DND-41 (cell line): ENCODE data around the gene SST.

Experiments
- ATAC-seq: fragments of 200-7000 bp; cut with Tn5 transposase; 3 replicates; pipeline ENCODE4 v1.9.1; 2021; ENCODE audit warnings: low read depth; ENCODE audit not compliant: insufficient read depth
- DNase-seq: peaks from one replicate; pipeline ENCODE4 v3.0.0-alpha.2; 2020
- H2AFZ ChIP-seq: 2 replicates; pipeline ENCODE4 v1.6.0; 2012; ENCODE audit warnings: low read depth, low read length
- H3K27ac ChIP-seq: 2 replicates; pipeline ENCODE4 v1.5.1; 2012; ENCODE audit warnings: low read length, inconsistent platforms
- H3K27me3 ChIP-seq: fragments of 200-600 bp; sonication (generic); 2 replicates; pipeline ENCODE4 v1.6.0; 2012; ENCODE audit warnings: low read length, mild to moderate bottlenecking, inconsistent platforms; ENCODE audit not compliant: insufficient read depth, poor library complexity
- H3K36me3 ChIP-seq: 2 replicates; pipeline ENCODE4 v1.5.1; 2012; ENCODE audit warnings: low read length, inconsistent platforms; ENCODE audit not compliant: insufficient read depth
- H3K4me1 ChIP-seq: 2 replicates; pipeline ENCODE4 v1.5.1; 2012; ENCODE audit warnings: mild to moderate bottlenecking, low read length; ENCODE audit not compliant: insufficient read depth
- H3K4me2 ChIP-seq: 2 replicates; pipeline ENCODE4 v1.6.0; 2012; ENCODE audit warnings: mild to moderate bottlenecking, moderate library complexity, low read length, inconsistent platforms; ENCODE audit not compliant: insufficient read depth
- H3K4me3 ChIP-seq, 2 experiments: fragments of 200-600 bp in 1 of 2; shearing (Covaris generic) in 1 of 2; 2 replicates each; pipeline ENCODE4 v1.5.1; 2012 to 2016; ENCODE audit warnings: inconsistent platforms in 2 of 2, low read length in 2 of 2, mild to moderate bottlenecking in 2 of 2, low read depth in 1 of 2, moderate library complexity in 1 of 2
- H3K79me2 ChIP-seq: 2 replicates; pipeline ENCODE4 v1.6.0; 2012; ENCODE audit warnings: low read length, inconsistent platforms; ENCODE audit not compliant: insufficient read depth
- H3K9ac ChIP-seq: 2 replicates; pipeline ENCODE4 v1.6.0; 2012; ENCODE audit warnings: low read depth, mild to moderate bottlenecking, inconsistent platforms, low read length, moderate library complexity
- H3K9me3 ChIP-seq: 2 replicates; pipeline ENCODE4 v1.5.1; 2012; ENCODE audit warnings: low read length, moderate library complexity, mild to moderate bottlenecking, inconsistent platforms; ENCODE audit not compliant: insufficient read depth, severe bottlenecking
- H4K20me1 ChIP-seq: 2 replicates; pipeline ENCODE4 v1.6.0; 2012; ENCODE audit warnings: low read length; ENCODE audit not compliant: insufficient read depth
- CTCF ChIP-seq: IDR thresholded peaks from 2 replicates; pipeline ENCODE4 v1.5.1; 2012; ENCODE audit warnings: borderline replicate concordance, low read length, moderate library complexity, mild to moderate bottlenecking; ENCODE audit not compliant: poor library complexity, severe bottlenecking; ENCODE audit errors: extremely low read depth
- EZH2 ChIP-seq: IDR thresholded peaks from 3 replicates; pipeline ENCODE4 v1.6.1; 2012; ENCODE audit warnings: borderline replicate concordance, low read depth, mild to moderate bottlenecking, moderate library complexity, low read length, inconsistent platforms; ENCODE audit not compliant: severe bottlenecking

SST gene

GRCh38 chr3:187717572-187717971, 47.4 kb upstream of the SST start:
- H3K4me1 ChIP-seq: no peaks in the 10 kb centered on the region
- H3K79me2 ChIP-seq: no peaks in the 10 kb centered on the region
- no peak overlapping the region for H3K27ac ChIP-seq
- TF ChIP-seq EZH2 (no peak), CTCF (no peak)
- no peak overlapping the region for H3K9ac ChIP-seq
- no peak overlapping the region for H3K4me3 ChIP-seq
- no peaks in the 10 kb centered on the region for H3K9me3 ChIP-seq
- H3K36me3 ChIP-seq: peaks cover 10% of the 10 kb centered on the region; the same call in 1 of the 2 replicates
- no peak overlapping the region for H3K4me2 ChIP-seq
- no peak overlapping the region for H2AFZ ChIP-seq
- no peaks in the 10 kb centered on the region for H4K20me1 ChIP-seq
- DNase-seq (no peak), ATAC-seq (no peak)
- no peaks in the 10 kb centered on the region for H3K27me3 ChIP-seq

GRCh38 chr3:187714404-187714979, 44.3 kb upstream of the SST start:
- peak; percentile 99 for TF ChIP-seq CTCF
- TF ChIP-seq EZH2: no peak
- H3K36me3 ChIP-seq: no peaks in the 10 kb centered on the region
- no peak overlapping the region for H3K4me3 ChIP-seq
- no peak overlapping the region for H3K27ac ChIP-seq
- no peak overlapping the region for H2AFZ ChIP-seq
- DNase-seq: peak; percentile 77
- no peaks in the 10 kb centered on the region for H4K20me1 ChIP-seq
- ATAC-seq: peak; percentile 92
- no peak overlapping the region for H3K4me2 ChIP-seq
- no peaks in the 10 kb centered on the region for H3K79me2 ChIP-seq
- H3K9me3 ChIP-seq: no peaks in the 10 kb centered on the region
- no peak overlapping the region for H3K9ac ChIP-seq
- no peaks in the 10 kb centered on the region for H3K4me1 ChIP-seq
- no peaks in the 10 kb centered on the region for H3K27me3 ChIP-seq

- no peaks in the 10 kb centered on the region for H3K36me3 ChIP-seq
- no peaks in the 10 kb centered on the region for H3K9me3 ChIP-seq
- DNase-seq (peak; percentile 33), ATAC-seq (peak; percentile 75)
- H3K4me3 ChIP-seq: no peak overlapping the region
- H2AFZ ChIP-seq: peak overlapping the region; percentile 34; the same call in 1 of the 2 replicates
- TF ChIP-seq CTCF (no peak), EZH2 (no peak)
- H4K20me1 ChIP-seq: no peaks in the 10 kb centered on the region
- no peak overlapping the region for H3K4me2 ChIP-seq
- no peak overlapping the region for H3K27ac ChIP-seq
- no peaks in the 10 kb centered on the region for H3K27me3 ChIP-seq
- H3K9ac ChIP-seq: no peak overlapping the region
- H3K79me2 ChIP-seq: no peaks in the 10 kb centered on the region
- no peaks in the 10 kb centered on the region for H3K4me1 ChIP-seq
Observed at GRCh38 chr3:187713504-187713903, 43.3 kb upstream of the SST start.

- Histone ChIP-seq H2AFZ (no peak overlapping the region), H3K4me3 (no peak overlapping the region), H3K9ac (no peak overlapping the region), H3K27me3 (no peaks in the 10 kb centered on the region), H3K27ac (no peak overlapping the region), H3K4me2 (no peak overlapping the region), H3K36me3 (no peaks in the 10 kb centered on the region), H4K20me1 (no peaks in the 10 kb centered on the region), H3K4me1 (no peaks in the 10 kb centered on the region), H3K9me3 (no peaks in the 10 kb centered on the region), H3K79me2 (no peaks in the 10 kb centered on the region)
- DNase-seq (no peak), ATAC-seq (no peak)
- no peak for TF ChIP-seq CTCF
- no peak for TF ChIP-seq EZH2
Observed at GRCh38 chr3:187709155-187709554, 39.0 kb upstream of the SST start.
